A549 (cell line): ENCODE measurements around the gene HELZ2. TPM values are rescaled to one million over a fixed set of nuclear protein-coding genes. Genes with fewer than 3 reads are reported as not detected.

Experiments
- ATAC-seq, 2 experiments: fragments of 200-7000 bp in 1 of 2; fragments of >200 bp in 1 of 2; cut with Nextera tagmentation in 1 of 2; cut with Tn5 transposase in 1 of 2; 3 replicates each; pipeline versions ENCODE4 v1.8.0 to v1.9.1; 2018 to 2020; ENCODE audit warnings: mild to moderate bottlenecking in 1 of 2, moderate library complexity in 1 of 2
- CTCF ChIA-PET: fragments of 300-600 bp; sonication (Branson Sonifier 250); formaldehyde crosslinking; extraction: SDS; loops from one replicate; lab custom pipeline; 2021; ENCODE audit warnings: antibody characterized with exemption, inconsistent platforms; lab: Yijun Ruan, JAX
- POLR2A ChIA-PET: fragments of 350-600 bp; formaldehyde crosslinking; extraction: SDS; loops from one replicate; lab custom pipeline; 2021; ENCODE audit warnings: antibody characterized with exemption, inconsistent platforms; lab: Yijun Ruan, JAX
- DNase-seq, 2 experiments: peaks; one replicate each; pipeline versions ENCODE4 v3.0.0 to v3.0.0-alpha.2; 2011 to 2016; ENCODE audit warnings: low read depth in 1 of 2, low spot score in 1 of 2
- FAIRE-seq: peaks from 2 replicates; lab custom pipeline; 2011; peaks lifted over from hg19 to GRCh38; lab: Jason Lieb, UNC
- H3K27ac ChIP-seq, 2 experiments: fragments of >200 bp; sonication (Bioruptor Twin); formaldehyde crosslinking; 3 replicates each; pipeline ENCODE4 v1.5.1; 2016 to 2017
- H3K4me1 ChIP-seq: fragments of >200 bp; sonication (Bioruptor Twin); formaldehyde crosslinking; 3 replicates; pipeline ENCODE4 v1.6.1; 2016
- H3K4me2 ChIP-seq: fragments of >200 bp; sonication (Bioruptor Twin); formaldehyde crosslinking; 3 replicates; pipeline ENCODE4 v1.6.1; 2016
- H3K4me3 ChIP-seq: fragments of >200 bp; sonication (Bioruptor Twin); formaldehyde crosslinking; 3 replicates; pipeline ENCODE4 v1.5.1; 2016
- H3K9me3 ChIP-seq: fragments of >200 bp; sonication (Bioruptor Twin); formaldehyde crosslinking; 3 replicates; pipeline ENCODE4 v1.6.1; 2016
- BHLHE40 ChIP-seq: IDR thresholded peaks from 2 replicates; pipeline ENCODE4 v1.6.1; 2012; ENCODE audit warnings: low read depth, low read length, inconsistent platforms
- CBX2 ChIP-seq: fragments of 200-600 bp; sonication (generic); IDR thresholded peaks from 2 replicates; pipeline ENCODE4 v1.6.1; 2016; ENCODE audit warnings: low read depth, mild to moderate bottlenecking, borderline replicate concordance
- EHF ChIP-seq: fragments of 250-450 bp; sonication (Bioruptor Pico); IDR thresholded peaks from 2 replicates; pipeline ENCODE4 v1.5.0; 2020; ENCODE audit warnings: mild to moderate bottlenecking
- FOXS1 ChIP-seq: fragments of 250-450 bp; sonication (Bioruptor Pico); IDR thresholded peaks from 2 replicates; pipeline ENCODE4 v1.5.0; 2020; ENCODE audit warnings: mild to moderate bottlenecking, moderate library complexity
- HDAC2 ChIP-seq: fragments of 200-600 bp; sonication (generic); IDR thresholded peaks from 2 replicates; pipeline ENCODE4 v1.6.1; 2016
- HOXB13 ChIP-seq: fragments of 250-450 bp; sonication (Bioruptor Pico); IDR thresholded peaks from 2 replicates; pipeline ENCODE4 v1.5.0; 2020; ENCODE audit warnings: low read depth, mild to moderate bottlenecking, moderate library complexity
- MAZ ChIP-seq: fragments of 150-350 bp; IDR thresholded peaks from 2 replicates; pipeline ENCODE4 v1.6.1; 2014; ENCODE audit warnings: antibody characterized with exemption, low read depth, low read length, borderline replicate concordance
- NFE2L2 ChIP-seq: fragments of 150-350 bp; conservative IDR thresholded peaks from 2 replicates; pipeline ENCODE4 v1.6.1; 2014; ENCODE audit warnings: low read length
- NR3C1 ChIP-seq: fragments of >200 bp; sonication (Bioruptor Twin); formaldehyde crosslinking; IDR thresholded peaks from 3 replicates; pipeline ENCODE4 v1.6.1; 2017
- POLR2A ChIP-seq: IDR thresholded peaks from 2 replicates; pipeline ENCODE4 v1.6.1; 2012; ENCODE audit warnings: mild to moderate bottlenecking, low read length
- RARB ChIP-seq: fragments of 250-450 bp; sonication (Bioruptor Pico); IDR thresholded peaks from 2 replicates; pipeline ENCODE4 v1.8.0; 2021; ENCODE audit warnings: mild to moderate bottlenecking, moderate library complexity
- RCOR1 ChIP-seq: fragments of 150-350 bp; IDR thresholded peaks from 2 replicates; pipeline ENCODE4 v1.6.1; 2014; ENCODE audit warnings: antibody characterized with exemption, low read length, low read depth
- RNF2 ChIP-seq: fragments of 200-600 bp; sonication (generic); IDR thresholded peaks from 2 replicates; pipeline ENCODE4 v1.6.1; 2016; ENCODE audit warnings: low read depth, mild to moderate bottlenecking, antibody characterized with exemption, moderate library complexity, borderline replicate concordance
- SMC3 ChIP-seq: fragments of >200 bp; sonication (Bioruptor Twin); formaldehyde crosslinking; IDR thresholded peaks from 3 replicates; pipeline ENCODE4 v1.6.1; 2018; ENCODE audit warnings: inconsistent platforms
- ZFP36 ChIP-seq: fragments of 450-650 bp; IDR thresholded peaks from 2 replicates; pipeline ENCODE4 v1.6.1; 2014; ENCODE audit warnings: borderline replicate concordance; ENCODE audit not compliant: partially characterized antibody
- WGBS: methylation state at CpG from one replicate; pipeline ENCODE4 v1.1.6; 2017; ENCODE audit errors: missing lambda C conversion rate; 5-methylcytosine and 5-hydroxymethylcytosine counted together
- polyA plus RNA-seq, 4 experiments: library from polyadenylated mRNA; depleted of rRNA in 3 of 4; stranded (reverse); fragments of >200 nt; fragmentation: RNase III in 1 of 4; extraction: RNeasy Plus Mini Kit Qiagen cat#74134 plus additional on column Dnase treatment in 1 of 4; gene quantifications; 2 replicates in 3 of 4; 3 replicates in 1 of 4; pipeline ENCODE4 v1.2.3, GENCODE V29; 2011 to 2017
- TF ChIP-seq, protein P1 (sequence below): fragments of 450-650 bp; IDR thresholded peaks from 2 replicates; pipeline ENCODE4 v1.6.1; 2014; ENCODE audit warnings: antibody characterized with exemption
- TF ChIP-seq, protein P2 (sequence below): fragments of >200 bp; sonication (Bioruptor Twin); formaldehyde crosslinking; IDR thresholded peaks from 3 replicates; pipeline ENCODE4 v1.6.1; 2016
- TF ChIP-seq, protein P3 (sequence below): fragments of >200 bp; sonication (Bioruptor Twin); formaldehyde crosslinking; IDR thresholded peaks from 2 replicates; pipeline ENCODE4 v1.6.1; 2016
- TF ChIP-seq, protein P4 (sequence below): fragments of 200-600 bp; sonication (generic); IDR thresholded peaks from 2 replicates; pipeline ENCODE4 v1.6.1; 2016; ENCODE audit warnings: antibody characterized with exemption, mild to moderate bottlenecking, moderate library complexity

HELZ2 gene
- polyA plus RNA-seq, 2 of the 4 experiments (the other 2 are of a cell fraction), result 3.2 to 4.5 TPM

DNA sequence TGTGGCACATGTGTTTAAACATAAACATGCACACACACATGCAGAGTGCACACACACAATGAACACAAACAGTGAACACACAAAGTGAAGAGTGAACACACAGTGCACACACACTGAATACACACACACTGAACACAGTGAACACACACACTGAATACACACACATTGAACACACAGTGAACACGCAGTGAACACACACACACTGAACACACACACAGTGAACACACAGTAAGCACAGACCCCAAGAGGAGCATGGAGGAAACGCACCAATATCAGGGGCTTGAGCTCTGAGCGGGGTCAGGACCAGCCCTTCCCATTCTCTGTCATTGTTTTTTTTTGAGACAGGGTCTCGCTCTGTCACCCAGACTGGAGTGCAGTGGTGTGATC is 17.1 kb upstream of the HELZ2 start:
- 94% methylated on average over 4 of the region's 4 CpGs for WGBS
- ChIA-PET POLR2A (no interaction called here), CTCF (interaction anchor here (0.9 to 1.3 kb wide), 2 partner anchors 9 to 95 kb away, joined by 3 read pairs; no protein-coding TSS in a partner anchor)
- TF ChIP-seq RCOR1 (no peak), RNF2 (no peak), NR3C1 (no peak), CBX2 (no peak), POLR2A (no peak), EHF (no peak), NFE2L2 (no peak), RARB (no peak), FOXS1 (CRISPR knock-in tag) (no peak), SMC3 (no peak)
- TF ChIP-seq, protein P1, sequence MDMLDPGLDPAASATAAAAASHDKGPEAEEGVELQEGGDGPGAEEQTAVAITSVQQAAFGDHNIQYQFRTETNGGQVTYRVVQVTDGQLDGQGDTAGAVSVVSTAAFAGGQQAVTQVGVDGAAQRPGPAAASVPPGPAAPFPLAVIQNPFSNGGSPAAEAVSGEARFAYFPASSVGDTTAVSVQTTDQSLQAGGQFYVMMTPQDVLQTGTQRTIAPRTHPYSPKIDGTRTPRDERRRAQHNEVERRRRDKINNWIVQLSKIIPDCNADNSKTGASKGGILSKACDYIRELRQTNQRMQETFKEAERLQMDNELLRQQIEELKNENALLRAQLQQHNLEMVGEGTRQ, result no peak
- TF ChIP-seq, protein P2, sequence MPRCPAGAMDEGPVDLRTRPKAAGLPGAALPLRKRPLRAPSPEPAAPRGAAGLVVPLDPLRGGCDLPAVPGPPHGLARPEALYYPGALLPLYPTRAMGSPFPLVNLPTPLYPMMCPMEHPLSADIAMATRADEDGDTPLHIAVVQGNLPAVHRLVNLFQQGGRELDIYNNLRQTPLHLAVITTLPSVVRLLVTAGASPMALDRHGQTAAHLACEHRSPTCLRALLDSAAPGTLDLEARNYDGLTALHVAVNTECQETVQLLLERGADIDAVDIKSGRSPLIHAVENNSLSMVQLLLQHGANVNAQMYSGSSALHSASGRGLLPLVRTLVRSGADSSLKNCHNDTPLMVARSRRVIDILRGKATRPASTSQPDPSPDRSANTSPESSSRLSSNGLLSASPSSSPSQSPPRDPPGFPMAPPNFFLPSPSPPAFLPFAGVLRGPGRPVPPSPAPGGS, result no peak
- TF ChIP-seq, protein P3, sequence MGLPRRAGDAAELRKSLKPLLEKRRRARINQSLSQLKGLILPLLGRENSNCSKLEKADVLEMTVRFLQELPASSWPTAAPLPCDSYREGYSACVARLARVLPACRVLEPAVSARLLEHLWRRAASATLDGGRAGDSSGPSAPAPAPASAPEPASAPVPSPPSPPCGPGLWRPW, result no peak
- TF ChIP-seq, protein P4, sequence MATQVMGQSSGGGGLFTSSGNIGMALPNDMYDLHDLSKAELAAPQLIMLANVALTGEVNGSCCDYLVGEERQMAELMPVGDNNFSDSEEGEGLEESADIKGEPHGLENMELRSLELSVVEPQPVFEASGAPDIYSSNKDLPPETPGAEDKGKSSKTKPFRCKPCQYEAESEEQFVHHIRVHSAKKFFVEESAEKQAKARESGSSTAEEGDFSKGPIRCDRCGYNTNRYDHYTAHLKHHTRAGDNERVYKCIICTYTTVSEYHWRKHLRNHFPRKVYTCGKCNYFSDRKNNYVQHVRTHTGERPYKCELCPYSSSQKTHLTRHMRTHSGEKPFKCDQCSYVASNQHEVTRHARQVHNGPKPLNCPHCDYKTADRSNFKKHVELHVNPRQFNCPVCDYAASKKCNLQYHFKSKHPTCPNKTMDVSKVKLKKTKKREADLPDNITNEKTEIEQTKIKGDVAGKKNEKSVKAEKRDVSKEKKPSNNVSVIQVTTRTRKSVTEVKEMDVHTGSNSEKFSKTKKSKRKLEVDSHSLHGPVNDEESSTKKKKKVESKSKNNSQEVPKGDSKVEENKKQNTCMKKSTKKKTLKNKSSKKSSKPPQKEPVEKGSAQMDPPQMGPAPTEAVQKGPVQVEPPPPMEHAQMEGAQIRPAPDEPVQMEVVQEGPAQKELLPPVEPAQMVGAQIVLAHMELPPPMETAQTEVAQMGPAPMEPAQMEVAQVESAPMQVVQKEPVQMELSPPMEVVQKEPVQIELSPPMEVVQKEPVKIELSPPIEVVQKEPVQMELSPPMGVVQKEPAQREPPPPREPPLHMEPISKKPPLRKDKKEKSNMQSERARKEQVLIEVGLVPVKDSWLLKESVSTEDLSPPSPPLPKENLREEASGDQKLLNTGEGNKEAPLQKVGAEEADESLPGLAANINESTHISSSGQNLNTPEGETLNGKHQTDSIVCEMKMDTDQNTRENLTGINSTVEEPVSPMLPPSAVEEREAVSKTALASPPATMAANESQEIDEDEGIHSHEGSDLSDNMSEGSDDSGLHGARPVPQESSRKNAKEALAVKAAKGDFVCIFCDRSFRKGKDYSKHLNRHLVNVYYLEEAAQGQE, result no peak
- Histone ChIP-seq H3K4me3 (no peak overlapping the region), H3K4me2 (no peak overlapping the region), H3K27ac (no peak overlapping the region), H3K9me3 (no peaks in the 10 kb centered on the region), H3K4me1 (peaks cover 8% of the 10 kb centered on the region; the same call in 1 of the 3 replicates)
- ATAC-seq (no peak), FAIRE-seq (no peak), DNase-seq (no peak)

DNA sequence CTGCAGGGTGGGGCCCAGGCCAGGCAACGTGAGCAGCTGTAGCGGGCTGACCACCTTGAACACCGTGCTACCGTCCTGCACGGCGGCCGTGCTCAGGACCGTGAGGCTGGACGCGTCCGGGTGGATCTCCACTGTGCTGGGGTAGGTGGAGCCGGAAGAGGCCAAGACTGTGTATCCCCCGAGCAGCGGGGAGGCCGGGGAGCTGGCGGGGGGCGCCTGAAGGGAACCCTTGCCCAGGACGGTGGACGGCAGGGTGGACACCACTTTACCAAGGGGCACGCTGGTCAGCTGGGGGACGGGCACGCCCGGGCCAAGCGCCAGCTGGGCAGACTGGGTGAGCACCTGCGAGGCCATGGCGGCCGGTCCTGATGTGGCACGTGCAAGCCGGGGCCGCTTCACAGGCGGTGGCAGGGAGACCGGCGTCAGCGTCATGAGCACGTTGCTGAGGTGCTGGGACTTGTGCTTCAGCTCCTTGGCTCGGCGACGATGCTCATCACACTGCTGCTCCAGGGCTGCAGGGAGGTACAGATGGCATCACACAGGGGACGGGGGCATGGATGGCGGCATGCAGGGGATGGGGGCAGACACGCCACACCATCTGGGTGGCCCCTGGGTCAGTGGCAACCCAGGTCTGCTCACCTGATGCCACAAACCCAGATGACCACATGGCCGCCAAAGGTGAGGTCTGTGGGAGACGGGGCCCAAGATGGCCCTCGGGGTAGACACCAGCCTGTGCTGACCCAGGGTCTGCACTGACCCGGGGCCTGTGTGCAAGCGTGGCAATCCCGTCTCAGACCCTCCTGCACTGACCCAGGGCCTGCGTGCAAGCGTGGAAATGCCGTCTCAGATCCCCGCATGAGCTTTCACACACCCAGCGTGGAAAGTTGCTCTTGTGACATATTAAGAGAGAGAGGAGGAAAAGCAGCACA is 16.4 kb upstream of the HELZ2 start:
- FAIRE-seq (no peak), DNase-seq (no peak), ATAC-seq (no peak)
- no peak overlapping the region for H3K4me3 ChIP-seq
- H3K9me3 ChIP-seq, result no peaks in the 10 kb centered on the region
- peaks cover 8% of the 10 kb centered on the region; the same call in 1 of the 3 replicates for H3K4me1 ChIP-seq
- no peak overlapping the region for H3K27ac ChIP-seq
- CTCF ChIA-PET, result interaction anchor here (0.9 to 1.3 kb wide), 2 partner anchors 9 to 383 kb away, joined by 3 read pairs; no protein-coding TSS in a partner anchor
- no peak overlapping the region for H3K4me2 ChIP-seq
- TF ChIP-seq MAZ (no peak), BHLHE40 (no peak), FOXS1 (CRISPR knock-in tag) (no peak), HDAC2 (no peak), ZFP36 (no peak), HOXB13 (CRISPR knock-in tag) (no peak)
- TF ChIP-seq, protein P1, result no peak
- 88% methylated on average over 30 of the region's 52 CpGs for WGBS
- POLR2A ChIA-PET, result no interaction called here
